NCI-H460 (cell line): Measurements from ENCODE around the gene CRB2. TPM values are rescaled to one million over a fixed set of nuclear protein-coding genes. Genes with fewer than 3 reads are reported as not detected.
"Not testable (repeated sequence)": the region's sequence is repeated elsewhere in the genome, so short reads cannot be mapped to it uniquely, and the experiment has no call there.

Experiments used
- DNase-seq: peaks from one replicate; pipeline ENCODE4 v3.0.0-alpha.2; 2016; ENCODE audit warnings: low read depth; ENCODE audit errors: extremely low read depth
- total RNA-seq: library from RNA; depleted of rRNA; stranded (reverse); fragments of >200 nt; shearing (Covaris generic); gene quantifications from 2 replicates; pipeline ENCODE4 v1.2.3, GENCODE V29; 2014

The CRB2 gene
- total RNA-seq, 1 experiment from 2014 or later, result not detected

GRCh38 chr9:123327697-123328100 is 28.3 kb upstream of the CRB2 start:
- no peak for DNase-seq

DNA sequence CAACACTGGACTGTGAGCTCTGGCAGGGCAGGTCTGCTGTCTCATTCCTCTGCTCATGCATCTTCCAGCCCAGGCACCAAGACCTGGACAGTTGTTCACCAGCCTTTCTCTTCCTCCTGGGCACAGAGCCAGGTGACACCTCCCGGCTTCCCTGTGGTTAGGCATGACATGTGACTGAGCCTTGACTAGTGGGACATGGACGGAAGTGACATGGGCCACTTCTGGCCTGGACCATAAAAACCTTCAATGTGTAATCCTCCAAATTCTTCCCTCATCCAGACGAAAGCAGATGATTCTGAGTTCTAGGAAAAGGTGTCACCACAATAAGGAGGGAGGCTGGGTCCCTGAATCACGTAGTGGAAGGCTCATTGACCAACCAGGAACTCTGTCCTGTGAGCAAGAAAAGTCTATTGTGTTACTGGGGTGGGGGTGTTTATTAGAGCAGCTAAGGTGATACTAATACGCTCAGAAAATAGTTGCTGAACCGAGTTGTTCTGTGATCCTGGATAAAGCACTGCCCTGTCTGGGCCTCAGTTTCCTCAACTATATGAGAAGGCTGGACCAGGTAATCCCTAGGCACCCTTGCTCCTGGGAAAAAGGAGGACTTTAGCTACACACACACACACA is 26.6 kb upstream of the CRB2 start:
- DNase-seq, result no peak

- no peak for DNase-seq
These were observed 24.5 kb upstream of the CRB2 start for GRCh38 chr9:123331346-123332060.

GRCh38 chr9:123333058-123333669 is 22.8 kb upstream of the CRB2 start:
- not testable (repeated sequence) for DNase-seq

GRCh38 chr9:123334639-123335038 is 21.4 kb upstream of the CRB2 start:
- no peak for DNase-seq

- DNase-seq, result no peak
These were observed 20.6 kb upstream of the CRB2 start for GRCh38 chr9:123335193-123335985.

- DNase-seq, result no peak
These were observed 20.0 kb upstream of the CRB2 start for GRCh38 chr9:123335986-123336329.

DNA sequence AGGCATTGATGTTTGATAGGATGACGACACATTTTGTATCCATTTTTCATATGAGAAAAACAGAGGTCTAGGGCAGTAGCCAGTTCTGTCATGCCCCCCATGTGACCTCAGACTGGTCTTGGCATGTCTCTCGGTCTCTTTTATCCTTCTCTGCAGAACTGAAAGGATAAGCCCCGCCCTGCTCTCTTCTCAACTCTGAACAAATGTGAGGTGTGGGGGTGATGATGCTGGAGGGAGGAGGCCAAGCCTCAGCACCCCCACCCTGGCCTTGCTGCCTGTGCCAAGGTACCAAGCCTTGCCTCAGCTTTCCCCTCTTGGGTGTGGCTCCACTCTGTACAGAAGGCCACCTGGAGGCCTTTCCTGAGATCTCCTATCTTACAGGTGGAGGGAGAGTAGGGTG is 19.5 kb upstream of the CRB2 start:
- DNase-seq, result no peak

GRCh38 chr9:123336959-123337358 is 19.0 kb upstream of the CRB2 start:
- no peak for DNase-seq

GRCh38 chr9:123337971-123338370 is 18.0 kb upstream of the CRB2 start:
- no peak for DNase-seq

DNA sequence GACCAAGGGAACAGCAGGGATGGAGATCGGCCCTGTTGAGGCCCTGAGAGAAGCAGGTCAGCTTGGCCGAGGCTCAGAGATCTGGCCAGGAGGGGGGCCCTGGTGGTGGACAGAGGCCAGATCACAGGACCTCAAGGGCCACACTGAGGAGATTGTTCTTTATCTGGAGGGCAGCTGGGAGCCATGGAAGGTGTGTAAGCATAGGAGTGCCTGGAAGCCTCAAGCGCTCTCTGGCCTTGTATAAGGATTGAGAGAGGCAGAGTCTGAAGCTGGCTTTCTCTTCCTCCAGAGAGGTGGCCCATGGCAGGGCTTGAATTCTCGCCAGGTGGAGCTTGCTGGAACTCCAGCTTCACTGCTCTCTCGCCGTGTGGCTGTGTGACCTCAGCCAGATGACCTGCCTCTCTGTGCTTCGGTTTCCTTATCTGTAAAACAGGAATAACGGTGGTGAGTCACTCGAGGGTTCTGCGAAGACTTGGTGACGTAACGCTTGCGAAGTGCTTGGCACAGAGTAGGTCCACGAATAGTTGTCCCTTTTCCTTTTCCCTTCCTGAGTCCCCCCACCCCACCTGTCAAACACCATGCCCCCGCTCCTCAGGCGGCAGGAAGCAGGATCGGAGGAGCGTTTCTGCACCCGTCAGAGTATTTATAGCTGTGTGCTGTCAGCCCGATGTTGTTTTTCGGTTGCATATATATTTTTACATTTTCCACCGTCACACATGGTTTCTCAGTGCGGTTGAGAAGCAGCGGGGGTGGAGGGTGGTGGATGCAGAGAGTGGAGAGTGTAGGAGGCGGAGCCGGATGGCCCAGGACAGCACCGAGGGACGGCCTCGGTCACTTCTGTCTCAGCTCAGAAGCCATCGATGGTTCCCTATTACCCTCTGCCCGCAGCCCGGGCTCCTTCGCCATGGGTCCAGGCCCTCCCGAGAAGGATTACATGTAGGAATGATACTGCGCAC is 17.0 kb upstream of the CRB2 start:
- DNase-seq, result no peak

- no peak for DNase-seq
These were observed 16.1 kb upstream of the CRB2 start for GRCh38 chr9:123339666-123340510.

DNA sequence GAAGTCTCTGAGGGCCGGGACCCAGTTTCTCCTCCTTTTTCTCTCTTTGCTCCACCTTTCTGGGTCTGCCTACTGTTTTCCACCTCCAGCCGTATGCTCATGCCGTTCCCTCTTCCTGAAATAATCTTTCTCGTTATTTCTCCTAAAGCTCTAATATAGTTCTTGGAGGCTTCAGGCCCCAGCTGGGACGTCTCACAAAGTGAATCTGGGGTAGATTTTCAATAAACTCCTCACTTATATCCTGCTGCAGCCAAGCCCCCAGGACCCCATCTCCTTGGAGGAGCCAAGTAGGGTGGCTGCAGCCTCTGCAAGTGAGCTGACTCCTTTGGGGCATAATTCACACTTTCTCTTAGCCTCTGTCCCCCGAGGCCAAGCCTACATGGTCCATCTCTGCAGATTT is 14.2 kb upstream of the CRB2 start:
- no peak for DNase-seq

GRCh38 chr9:123342247-123342646 is 13.8 kb upstream of the CRB2 start:
- no peak for DNase-seq

DNA sequence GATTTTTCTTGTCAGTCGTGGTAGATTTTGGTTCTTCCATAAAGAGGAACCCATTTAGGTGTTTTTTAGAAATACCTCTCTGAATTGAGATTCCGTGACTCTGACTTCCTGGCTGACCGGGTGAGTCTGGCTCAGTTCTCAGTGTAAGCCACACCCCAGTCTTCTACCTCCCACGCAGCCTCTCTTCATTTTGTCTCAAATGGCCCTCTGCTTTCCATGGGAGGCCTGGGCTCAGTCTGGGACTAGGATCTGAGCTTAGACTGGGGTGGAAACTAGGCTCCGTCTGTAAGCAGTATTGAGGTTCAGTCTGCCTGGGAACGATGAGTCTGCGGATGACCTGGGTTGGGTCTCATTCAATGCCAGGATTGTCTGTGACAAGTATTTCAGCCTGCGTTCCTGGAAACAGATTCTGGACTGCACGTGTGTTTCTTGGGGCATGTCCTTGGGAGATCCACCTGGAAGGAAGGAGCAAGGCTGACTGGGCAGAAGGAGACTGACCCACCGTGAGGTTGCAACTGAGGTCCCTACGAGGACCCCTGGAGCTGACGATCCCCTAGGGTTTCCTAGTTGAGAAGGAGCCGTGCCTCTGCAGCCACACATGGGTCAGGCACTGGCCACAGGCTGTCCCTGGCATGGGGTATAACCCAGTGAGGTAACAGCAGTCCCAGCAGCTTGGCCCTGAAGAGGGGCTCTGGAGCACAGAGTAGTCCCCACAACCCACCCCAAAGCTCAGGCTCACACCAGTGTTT is 12.4 kb upstream of the CRB2 start:
- no peak for DNase-seq

GRCh38 chr9:123344192-123344949 is 11.6 kb upstream of the CRB2 start:
- no peak for DNase-seq

GRCh38 chr9:123345567-123345955 is 10.4 kb upstream of the CRB2 start:
- DNase-seq, result no peak

- DNase-seq, result no peak
These were observed 10.0 kb upstream of the CRB2 start for GRCh38 chr9:123346026-123346425.
